AG09319 (cell line): ENCODE results near the gene NHLRC2.

Source experiments
- DNase-seq: peaks from one replicate; pipeline ENCODE4 v3.0.0-alpha.2; 2010; ENCODE audit warnings: low read depth; ENCODE audit errors: extremely low read depth
- CTCF ChIP-seq: IDR thresholded peaks from 2 replicates; pipeline ENCODE4 v1.5.1; 2011; ENCODE audit warnings: low read depth, mild to moderate bottlenecking, inconsistent platforms, low read length, moderate library complexity

The NHLRC2 gene

GRCh38 chr10:113953505-113954272 is 99.2 kb downstream of the NHLRC2 start:
- DNase-seq: no peak
- TF ChIP-seq CTCF: no peak

GRCh38 chr10:113954409-113954808 is 99.9 kb downstream of the NHLRC2 start:
- no peak for DNase-seq

GRCh38 chr10:113957013-113957412 is 102.6 kb downstream of the NHLRC2 start:
- DNase-seq: peak; percentile 52

More at GRCh38 chr10:113954409-113954808, 99.9 kb downstream of the NHLRC2 start:
- TF ChIP-seq CTCF: no peak

GRCh38 chr10:113958631-113959382 is 104.3 kb downstream of the NHLRC2 start:
- no peak for TF ChIP-seq CTCF
- peak; percentile 69 for DNase-seq

More at GRCh38 chr10:113957013-113957412, 102.6 kb downstream of the NHLRC2 start:
- TF ChIP-seq CTCF: no peak

GRCh38 chr10:113959383-113959760 is 104.9 kb downstream of the NHLRC2 start:
- DNase-seq: no peak
- no peak for TF ChIP-seq CTCF

GRCh38 chr10:113960617-113961181 is 106.2 kb downstream of the NHLRC2 start:
- no peak for DNase-seq
- no peak for TF ChIP-seq CTCF
